Activated CD8-positive, alpha-beta T cell treated with anti-CD3 and anti-CD28 coated beads for 36 hours (primary cell): ENCODE measurements around the gene JPT1. TPM values are rescaled to one million over a fixed set of nuclear protein-coding genes. Genes with fewer than 3 reads are reported as not detected.
A peak's percentile ranks its signal among the peaks of the same experiment; 100 is the strongest.
"Not testable (repeated sequence)": the region's sequence is repeated elsewhere in the genome, so short reads cannot be mapped to it uniquely, and the experiment has no call there.

Source experiments
- ATAC-seq: fragments of 200-7000 bp; cut with Tn5 transposase; one replicate; pipeline ENCODE4 v1.10.0; 2021; ENCODE audit warnings: mild to moderate bottlenecking, moderate library complexity
- CTCF ChIA-PET: fragments of 350-600 bp; sonication (Branson Sonifier 250); formaldehyde crosslinking; loops from one replicate; lab custom pipeline; 2021; ENCODE audit warnings: antibody characterized with exemption; lab: Charles Lee
- POLR2A ChIA-PET: fragments of 350-600 bp; sonication (Branson Sonifier 250); formaldehyde crosslinking; loops from one replicate; lab custom pipeline; 2021; ENCODE audit warnings: antibody characterized with exemption; lab: Charles Lee
- DNase-seq: peaks from one replicate; pipeline ENCODE4 v3.0.0-alpha.2; 2020
- H3K27ac Mint-ChIP-seq: one replicate; pipeline ENCODE4 v1.8.0; 2021; ENCODE audit warnings: mild to moderate bottlenecking, mixed read lengths
- H3K27me3 Mint-ChIP-seq: one replicate; pipeline ENCODE4 v1.8.0; 2021; ENCODE audit warnings: mixed read lengths
- H3K36me3 Mint-ChIP-seq: one replicate; pipeline ENCODE4 v1.8.0; 2021; ENCODE audit warnings: low read depth, mixed read lengths
- H3K4me1 Mint-ChIP-seq: one replicate; pipeline ENCODE4 v1.8.0; 2021; ENCODE audit warnings: low read depth, mixed read lengths
- H3K4me3 Mint-ChIP-seq: one replicate; pipeline ENCODE4 v1.8.0; 2021; ENCODE audit warnings: mild to moderate bottlenecking, moderate library complexity, mixed read lengths
- H3K9me3 Mint-ChIP-seq: one replicate; pipeline ENCODE4 v1.8.0; 2021; ENCODE audit warnings: mixed read lengths
- CTCF ChIP-seq: fragments of 200-600 bp; IDR thresholded peaks from one replicate; pipeline ENCODE4 v1.8.0; 2022; ENCODE audit warnings: antibody characterized with exemption, mild to moderate bottlenecking
- intact Hi-C: fragments of 100-400 bp; cut with micrococcal nuclease; formaldehyde crosslinking; loops from one replicate; pipeline ENCODE4 v1.10.0; 2022
- total RNA-seq, 2 experiments: library from RNA; stranded (reverse); gene quantifications; one replicate each; pipeline ENCODE4 v1.2.3, GENCODE V29; 2021

The JPT1 gene
- total RNA-seq, 2 experiments from 2014 or later: 203 to 208 TPM

GRCh38 chr17:75160211-75160610 lies 5.9 kb upstream of the JPT1 start:
- POLR2A ChIA-PET: interaction anchor here (1.5 kb wide), 1 partner anchor 13 kb away, joined by 6 read pairs; no protein-coding TSS in a partner anchor
- H3K27ac Mint-ChIP-seq: no peak overlapping the region

GRCh38 chr17:75159196-75160031 lies 5.1 kb upstream of the JPT1 start:
- ChIA-PET CTCF (interaction anchor here (0.9 to 2.3 kb wide), 4 partner anchors 9 to 45 kb away, joined by 3 to 6 read pairs (median 4); no protein-coding TSS in a partner anchor), POLR2A (interaction anchor here (0.6 to 1.5 kb wide), 5 partner anchors 8 to 21 kb away, joined by 3 to 6 read pairs (median 4); no protein-coding TSS in a partner anchor)
- TF ChIP-seq CTCF: no peak
- no peak overlapping the region for H3K4me3 Mint-ChIP-seq
- peaks cover 18% of the 10 kb centered on the region for H3K4me1 Mint-ChIP-seq
- H3K27ac Mint-ChIP-seq: no peak overlapping the region
- ATAC-seq (no peak), DNase-seq (no peak)
- intact Hi-C loops: no loop called here
- no peaks in the 10 kb centered on the region for H3K27me3 Mint-ChIP-seq
- H3K9me3 Mint-ChIP-seq: no peaks in the 10 kb centered on the region
- H3K36me3 Mint-ChIP-seq: peaks cover 4% of the 10 kb centered on the region

More at GRCh38 chr17:75160211-75160610, 5.9 kb upstream of the JPT1 start:
- Mint-ChIP-seq H3K4me1 (peaks cover 10% of the 10 kb centered on the region), H3K36me3 (peaks cover 4% of the 10 kb centered on the region), H3K4me3 (no peak overlapping the region), H3K9me3 (no peaks in the 10 kb centered on the region), H3K27me3 (no peaks in the 10 kb centered on the region)
- no peak for TF ChIP-seq CTCF
- ATAC-seq (no peak), DNase-seq (no peak)
- CTCF ChIA-PET: interaction anchor here (1.1 to 2.3 kb wide), 4 partner anchors 12 to 46 kb away, joined by 3 to 6 read pairs (median 5); no protein-coding TSS in a partner anchor
- intact Hi-C loops: no loop called here

GRCh38 chr17:75158480-75158879 lies 4.2 kb upstream of the JPT1 start:
- H3K36me3 Mint-ChIP-seq, H3K9me3 Mint-ChIP-seq, ATAC-seq, H3K27ac Mint-ChIP-seq, H3K27me3 Mint-ChIP-seq, H3K4me3 Mint-ChIP-seq, intact Hi-C loops, DNase-seq: not testable (repeated sequence)
- H3K4me1 Mint-ChIP-seq: peaks cover 18% of the 10 kb centered on the region
- ChIA-PET CTCF (interaction anchor here (1.6 to 2.3 kb wide), 2 partner anchors 43 to 44 kb away, joined by 6 read pairs; no protein-coding TSS in a partner anchor), POLR2A (interaction anchor here (0.8 kb wide), 1 partner anchor 12 kb away, joined by 4 read pairs; no protein-coding TSS in a partner anchor)

- Mint-ChIP-seq H3K9me3 (no peaks in the 10 kb centered on the region), H3K4me3 (peak overlapping the region; percentile 94), H3K27ac (peak overlapping the region; percentile 80), H3K27me3 (no peaks in the 10 kb centered on the region), H3K4me1 (peaks cover 34% of the 10 kb centered on the region), H3K36me3 (peaks cover 15% of the 10 kb centered on the region)
- POLR2A ChIA-PET: interaction anchor here (0.6 to 1.9 kb wide), 20 partner anchors 8 to 194 kb away, joined by 3 to 9 read pairs (median 5); partner anchors contain the start of genes GGA3, NT5C, NUP85 and SUMO2
- CTCF ChIA-PET: interaction anchor here (1.4 to 1.6 kb wide), 2 partner anchors 17 to 41 kb away, joined by 6 to 7 read pairs; no protein-coding TSS in a partner anchor
- no peak for ATAC-seq
- TF ChIP-seq CTCF: no peak
- no peak for DNase-seq
- intact Hi-C loops: no loop called here
Measured at GRCh38 chr17:75155191-75155601, 884 bp upstream of the JPT1 start.

- CTCF ChIA-PET: interaction anchor here (1.1 to 1.6 kb wide), 2 partner anchors 25 to 40 kb away, joined by 3 to 7 read pairs; no protein-coding TSS in a partner anchor
- no peaks in the 10 kb centered on the region for H3K27me3 Mint-ChIP-seq
- peaks cover 32% of the 10 kb centered on the region for H3K4me1 Mint-ChIP-seq
Measured at GRCh38 chr17:75153780-75154194, 525 bp downstream of the JPT1 start.

More at GRCh38 chr17:75153780-75154194, 525 bp downstream of the JPT1 start:
- ATAC-seq (no peak), DNase-seq (peak; percentile 51)
- Mint-ChIP-seq H3K36me3 (peaks cover 16% of the 10 kb centered on the region), H3K9me3 (no peaks in the 10 kb centered on the region), H3K27ac (peak overlapping the region; percentile 87), H3K4me3 (peak overlapping the region; percentile 94)
- POLR2A ChIA-PET: interaction anchor here (0.6 to 1.9 kb wide), 25 partner anchors 8 to 136 kb away, joined by 3 to 9 read pairs (median 5); partner anchors contain the start of genes GGA3, NT5C, NUP85 and SLC25A19
- no peak for TF ChIP-seq CTCF
- intact Hi-C loops: loop anchor here (2.0 kb wide), 1 partner anchor 29 kb away; the partner anchor contains the start of gene SUMO2
